Ureter (tissue), 1 donor: ENCODE data around the gene DMXL1. TPM values are rescaled to one million over a fixed set of nuclear protein-coding genes. Genes with fewer than 3 reads are reported as not detected.

ENCODE experiments used
- DNase-seq: peaks from one replicate; pipeline ENCODE4 v3.0.0-alpha.2; 2020; ENCODE audit warnings: low spot score
- total RNA-seq: library from RNA; stranded (reverse); gene quantifications from one replicate; pipeline ENCODE4 v1.2.4, GENCODE V29; 2023
- donor health status: DM: yes; HTN: yes; CAD: no.

DMXL1 gene
- total RNA-seq, 1 donor from 2014 or later = 62.9 TPM

DNA sequence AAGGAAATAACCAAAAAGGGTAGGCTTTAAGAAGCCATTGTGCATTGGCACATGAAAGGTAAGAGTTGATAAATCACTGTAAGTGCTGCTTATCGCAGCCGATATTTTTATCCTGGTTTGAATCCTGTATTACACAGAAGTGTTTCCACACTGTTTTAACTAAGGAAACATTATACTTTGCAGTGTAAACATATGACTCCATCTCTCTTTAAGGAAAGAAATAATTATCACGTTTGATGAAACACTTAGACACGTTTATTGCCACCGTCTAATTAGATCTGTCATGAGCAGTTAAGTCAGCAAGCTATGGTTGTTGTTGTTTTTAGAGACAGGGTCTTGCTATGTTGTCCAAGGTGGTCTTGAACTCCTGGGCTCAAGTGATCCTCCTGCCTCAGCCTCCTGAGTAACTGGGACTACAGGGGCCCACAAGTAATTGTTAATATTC lies 199.3 kb downstream of the DMXL1 start:
- DNase-seq = no peak

DNA sequence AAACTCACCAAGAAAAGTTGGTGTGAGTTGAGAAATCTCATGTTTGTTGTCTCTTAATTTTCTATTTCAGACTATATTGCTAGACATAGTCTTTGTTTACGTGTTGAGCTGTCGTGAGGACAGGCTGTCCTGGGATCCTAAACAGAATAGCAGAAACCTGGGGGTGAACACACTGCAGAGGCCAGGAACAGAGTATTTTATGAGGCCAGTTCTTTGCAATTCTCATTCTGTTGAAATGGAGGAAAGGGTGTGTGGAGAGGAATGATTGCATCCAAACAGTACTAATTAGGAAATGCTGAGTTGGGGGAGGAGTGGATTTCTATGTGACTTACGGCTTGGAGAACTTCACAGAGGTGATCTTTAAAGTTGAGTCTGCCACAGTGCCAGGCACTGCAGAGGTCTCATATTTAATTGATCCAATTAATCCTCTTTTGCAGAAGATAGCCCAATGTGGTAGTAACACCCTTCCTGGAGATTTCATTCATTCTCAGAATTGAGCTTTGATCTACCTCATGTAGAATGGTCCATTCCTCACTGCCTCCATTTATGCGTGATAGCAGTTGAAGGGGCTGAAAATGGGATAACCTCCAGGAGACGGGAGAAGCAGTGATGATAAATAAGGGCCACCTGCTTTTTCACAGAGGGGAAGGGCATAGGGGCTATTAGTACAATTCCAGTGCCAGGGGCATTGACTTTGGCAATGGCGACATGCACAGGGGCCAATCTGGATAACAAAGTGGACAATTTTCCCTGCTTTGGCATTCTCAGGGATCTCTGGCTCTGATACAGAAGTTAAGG lies 200.3 kb downstream of the DMXL1 start:
- DNase-seq = no peak

DNA sequence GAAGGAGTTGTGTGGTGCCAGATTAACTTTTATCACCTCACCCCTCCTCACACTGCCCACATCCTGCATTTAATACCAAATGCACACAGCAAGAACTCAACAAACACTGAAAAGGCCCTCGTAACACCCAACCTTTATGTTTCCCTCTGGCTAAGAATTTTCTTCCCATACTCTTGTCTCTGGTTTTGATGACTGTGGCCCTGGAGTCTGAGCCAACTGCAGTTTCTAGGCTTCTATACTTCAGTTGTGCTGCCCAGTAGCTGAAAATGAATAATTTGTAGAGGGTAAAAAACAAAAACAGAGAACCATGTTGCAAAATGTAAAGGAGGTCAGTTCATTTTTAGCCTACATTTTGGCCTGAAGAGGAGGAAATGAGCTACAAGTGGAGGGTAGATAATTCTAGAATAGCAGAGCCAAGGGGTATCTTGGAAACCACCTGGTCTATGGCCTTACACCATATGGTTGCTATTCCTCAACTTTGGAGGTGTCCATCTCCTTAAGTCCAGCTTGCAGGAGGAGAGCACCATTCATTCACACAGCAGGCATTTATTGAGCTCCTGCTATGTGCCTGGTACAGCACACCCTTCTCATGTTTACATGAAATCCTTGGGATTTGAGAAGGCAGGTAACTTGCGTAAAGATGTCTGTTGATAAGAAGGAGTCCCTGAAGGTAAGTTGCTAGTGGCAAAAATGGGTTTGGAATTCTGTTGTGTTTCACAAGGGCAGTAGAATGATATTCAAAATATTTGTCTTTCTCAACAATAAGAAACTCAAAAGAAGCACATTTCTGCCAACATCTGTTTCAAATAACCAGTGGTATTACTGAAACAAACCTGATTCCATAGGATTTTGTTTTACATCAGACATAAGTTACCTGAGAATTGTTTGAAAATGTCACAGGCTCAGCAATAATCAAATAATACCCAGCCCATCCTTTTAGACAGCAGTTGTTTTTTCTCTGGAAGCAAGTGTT lies 201.2 kb downstream of the DMXL1 start:
- DNase-seq = no peak

DNA sequence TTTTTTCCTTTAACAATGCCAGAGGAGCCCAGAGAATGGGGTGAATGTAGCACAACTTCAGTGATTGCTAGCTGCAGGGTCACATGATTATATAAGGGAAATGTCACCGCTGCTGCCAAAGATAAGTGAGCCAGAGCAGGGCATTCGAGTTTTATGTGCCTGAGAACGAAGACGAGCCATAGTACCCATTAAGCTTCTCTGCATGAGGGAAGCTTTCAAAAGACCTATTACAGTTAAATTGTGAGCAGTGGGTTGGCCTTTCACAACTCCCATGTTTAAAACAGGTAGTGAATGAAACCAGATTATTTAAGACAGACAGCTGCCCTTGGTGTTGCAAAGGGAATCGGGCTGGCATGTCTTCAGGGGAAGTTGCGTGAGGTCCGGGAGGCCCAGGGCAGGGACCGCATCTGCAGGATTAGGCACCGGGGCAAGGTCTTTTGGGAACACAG lies 202.5 kb downstream of the DMXL1 start:
- no peak for DNase-seq

DNA sequence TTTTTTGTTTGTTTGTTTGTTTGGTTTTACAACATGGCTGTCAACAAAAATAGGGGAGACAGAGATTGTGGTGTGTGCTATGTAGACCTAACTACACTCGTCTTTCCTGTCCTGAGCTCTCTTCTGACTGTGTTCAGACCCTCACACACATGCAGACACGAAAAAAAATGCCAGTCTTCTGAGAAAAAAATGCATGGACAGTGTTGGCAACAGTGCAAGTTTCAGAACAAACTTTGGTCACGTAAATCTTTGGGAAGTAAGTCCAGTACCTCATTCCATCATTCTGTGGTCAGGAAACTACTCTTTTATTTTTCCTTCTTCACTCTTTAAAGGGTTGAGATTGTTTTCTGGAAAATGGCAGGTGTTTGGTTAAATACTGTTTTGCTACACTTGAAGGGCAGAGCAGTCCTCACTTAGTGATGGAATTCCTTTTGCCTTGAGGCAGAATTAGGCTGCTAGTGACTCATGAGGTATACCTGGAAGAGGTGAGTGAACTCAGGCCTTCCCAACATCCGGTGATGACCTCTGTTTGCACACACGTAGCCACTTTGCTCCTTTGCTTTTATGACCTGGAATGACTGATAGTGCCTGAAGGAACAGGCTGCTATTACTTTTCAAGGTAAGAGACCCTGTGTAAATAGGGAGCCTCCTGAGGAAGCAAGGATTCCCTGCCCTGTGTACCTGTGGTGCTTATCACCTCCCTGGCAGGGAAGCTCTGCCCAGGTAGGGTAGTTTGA lies 203.3 kb downstream of the DMXL1 start:
- DNase-seq = no peak

DNA sequence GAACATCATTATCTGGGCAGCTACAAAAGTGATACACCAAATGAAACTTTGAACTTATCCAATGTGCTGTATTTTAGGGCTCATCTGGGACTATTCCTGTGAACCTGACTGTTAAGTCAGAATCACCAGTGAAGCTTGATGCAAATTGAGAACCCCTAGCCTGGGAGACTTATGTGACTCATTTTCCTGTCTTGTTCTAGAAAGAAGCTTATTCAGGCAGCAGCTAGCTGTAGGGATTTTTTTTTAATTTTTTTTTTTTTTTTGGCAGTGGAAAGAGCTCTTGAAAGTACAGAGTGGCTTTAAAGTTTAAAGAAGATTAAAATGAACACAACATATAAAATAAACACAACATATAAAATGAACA lies 203.9 kb downstream of the DMXL1 start:
- DNase-seq = no peak

DNA sequence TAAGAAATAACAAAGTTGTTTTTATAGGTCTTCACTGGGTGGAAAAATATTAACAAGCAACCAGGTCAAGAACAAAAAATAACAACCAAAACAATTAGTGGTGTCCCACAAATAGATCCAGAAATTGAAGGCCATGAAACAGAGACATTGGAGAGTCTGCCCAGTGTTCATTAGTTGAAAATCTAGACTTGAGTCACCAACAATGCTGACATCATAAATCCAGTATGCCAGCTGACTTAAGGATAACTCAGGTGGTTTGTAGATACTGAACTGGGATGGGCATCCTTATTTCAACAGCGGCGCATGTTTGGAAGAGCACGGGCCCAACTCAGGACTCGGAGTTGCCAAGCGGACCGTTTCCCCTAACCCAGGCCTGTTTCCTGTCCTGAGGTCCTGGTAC lies 204.3 kb downstream of the DMXL1 start:
- no peak for DNase-seq

DNA sequence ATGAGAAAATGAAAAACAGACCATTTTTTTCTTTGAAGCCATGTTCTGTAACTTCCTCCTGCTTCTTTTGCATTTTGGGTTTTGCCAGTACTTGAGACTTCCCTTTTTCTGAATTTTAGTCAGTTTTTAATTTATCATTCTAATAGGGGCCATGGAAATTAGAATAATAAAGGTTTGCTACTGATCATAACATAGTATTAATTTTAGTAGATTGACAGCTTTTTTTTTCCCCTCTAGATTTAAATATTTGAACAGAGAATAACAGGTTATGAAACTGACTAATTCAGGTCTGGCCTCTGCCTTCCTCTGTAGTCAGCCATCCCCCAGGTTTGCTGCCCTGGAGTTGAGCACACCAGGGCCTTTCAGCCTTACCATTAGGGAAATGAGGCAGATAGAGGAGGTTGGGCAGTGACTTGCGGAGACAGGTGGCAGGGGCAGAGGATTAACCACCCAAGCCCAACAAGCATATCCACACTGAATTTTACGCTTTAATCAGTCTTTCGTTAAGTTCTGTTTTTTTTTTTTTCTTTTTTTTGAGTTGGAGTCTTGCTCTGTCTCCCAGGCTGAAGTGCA lies 204.8 kb downstream of the DMXL1 start:
- DNase-seq = no peak

DNA sequence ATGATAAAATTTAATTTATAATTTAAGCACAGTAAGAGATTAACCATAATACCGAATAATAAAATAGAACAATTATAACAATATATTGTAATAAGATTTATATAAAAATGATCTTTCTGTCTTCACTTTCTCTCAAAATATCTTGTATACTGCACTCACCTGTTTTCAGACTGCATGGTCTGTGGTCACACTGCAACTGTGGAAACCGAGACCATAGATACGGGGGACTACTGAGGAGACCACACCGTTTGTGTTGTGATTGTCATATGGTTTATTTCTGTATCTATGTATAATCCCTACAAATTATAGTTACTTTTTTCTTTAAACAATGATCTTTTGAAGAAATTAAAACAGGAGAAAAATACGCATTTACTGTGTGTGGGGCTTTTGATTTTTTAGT lies 206.1 kb downstream of the DMXL1 start:
- no peak for DNase-seq

DNA sequence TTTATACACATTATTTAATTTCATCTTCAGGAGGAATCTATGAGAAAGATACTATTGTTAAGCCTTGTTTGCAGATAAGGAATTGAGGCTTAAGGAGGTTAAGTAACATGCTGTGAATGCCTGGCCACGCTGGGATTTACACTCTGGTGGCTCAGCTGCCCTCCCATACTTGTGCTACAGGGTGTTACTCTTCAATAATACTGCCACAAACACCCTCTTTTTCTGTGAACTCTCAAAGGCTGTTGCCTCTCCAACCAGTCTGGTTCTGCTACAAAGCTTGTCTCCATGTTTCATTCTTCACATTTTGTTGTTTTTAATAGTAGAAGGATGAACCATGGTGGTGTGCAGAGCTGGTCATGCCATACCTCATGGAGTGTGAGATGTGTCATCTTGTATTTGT lies 208.2 kb downstream of the DMXL1 start:
- no peak for DNase-seq

DNA sequence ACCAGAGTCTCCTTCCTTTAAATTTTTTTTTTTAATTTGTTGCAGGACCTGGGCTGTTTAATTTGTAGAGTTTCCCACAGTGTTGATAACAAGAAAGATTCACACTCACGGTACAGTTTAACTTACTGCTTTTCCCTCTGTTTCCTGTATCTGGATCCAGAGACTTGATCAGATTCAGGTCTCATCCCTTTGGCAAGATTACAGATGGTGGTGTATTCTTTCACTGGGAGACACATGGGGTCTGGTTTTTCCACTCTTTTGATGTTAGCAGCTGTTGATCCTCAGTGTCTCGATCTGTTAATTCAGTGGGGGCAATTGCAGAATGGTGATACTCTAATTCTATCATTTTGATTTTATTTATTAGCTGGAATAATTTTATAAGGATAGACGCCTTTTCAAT lies 209.5 kb downstream of the DMXL1 start:
- no peak for DNase-seq

DNA sequence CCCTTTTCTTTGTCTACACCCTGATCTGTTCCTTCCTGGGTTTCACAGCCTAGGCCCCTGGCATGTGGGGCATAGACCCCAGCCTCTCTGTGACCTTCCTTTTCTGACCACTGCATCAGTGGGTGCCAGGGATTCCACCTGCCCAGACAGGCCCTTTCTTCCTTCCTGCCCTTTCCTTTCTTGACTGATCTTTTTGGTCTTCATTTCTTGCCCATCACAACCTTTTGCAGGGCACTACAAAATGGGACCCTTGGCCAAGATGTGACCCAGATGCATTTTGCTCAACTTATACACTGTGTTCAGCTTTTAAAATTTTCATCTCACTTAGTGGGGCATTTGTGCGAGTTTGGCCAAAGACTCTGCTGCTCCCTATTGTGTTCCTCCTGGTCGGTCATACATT lies 211.7 kb downstream of the DMXL1 start:
- no peak for DNase-seq

DNA sequence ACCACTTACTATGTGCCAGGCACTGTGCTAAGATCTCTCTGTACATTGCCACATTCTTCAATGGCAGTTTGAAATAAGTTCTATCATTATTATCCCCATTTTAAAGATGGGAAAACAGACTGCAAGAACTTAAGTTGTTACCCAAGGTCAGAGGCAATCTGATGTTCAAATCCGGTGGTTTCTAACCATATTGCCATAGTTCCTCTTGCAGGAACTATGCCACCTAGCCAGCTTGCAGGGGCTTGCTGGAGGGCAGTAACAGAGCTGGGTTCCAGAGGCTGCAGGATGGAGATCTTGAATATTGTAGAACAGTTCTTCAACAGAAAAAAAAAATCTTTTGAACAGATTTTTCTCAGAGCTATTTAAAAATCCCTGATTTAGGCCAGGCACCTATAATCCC lies 213.1 kb downstream of the DMXL1 start:
- DNase-seq = no peak

DNA sequence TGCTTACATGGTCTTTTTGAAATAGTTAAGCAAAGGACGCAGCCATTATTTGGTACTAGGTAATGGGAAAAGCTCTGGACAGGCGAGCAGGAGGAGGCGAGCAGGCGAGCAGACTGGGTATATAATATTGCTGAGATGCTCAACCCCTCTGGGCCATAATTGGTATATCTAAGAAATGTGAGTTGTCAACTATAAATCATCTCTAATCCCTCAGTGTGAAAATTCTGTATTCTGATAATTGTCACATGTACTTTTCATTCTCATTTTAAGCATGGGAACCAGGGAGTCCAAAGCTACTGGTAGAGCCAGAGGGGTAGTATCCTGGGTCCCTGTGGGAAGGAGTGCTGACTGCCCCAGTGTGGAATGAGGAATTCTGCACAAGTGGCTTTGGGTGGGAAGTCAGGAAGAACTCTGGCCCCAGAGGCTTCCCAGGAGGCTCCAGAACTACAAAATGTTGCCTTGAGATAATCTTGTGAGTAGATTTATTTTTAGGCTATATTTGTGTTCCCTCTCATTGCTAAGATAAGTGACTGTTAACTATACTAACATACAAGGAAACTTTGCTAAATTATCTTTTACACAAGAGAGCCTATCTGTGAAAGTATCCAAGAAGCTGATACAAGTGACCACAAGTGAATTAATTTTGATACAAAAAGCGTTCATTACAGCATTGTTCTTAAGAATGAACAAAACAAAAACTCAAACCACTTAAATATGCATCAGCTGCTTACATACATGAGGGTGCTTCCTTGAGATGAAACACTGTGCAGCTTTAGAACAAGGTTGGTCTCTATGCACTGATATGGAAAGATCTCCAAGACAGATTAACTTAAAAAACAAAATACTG lies 214.4 kb downstream of the DMXL1 start:
- DNase-seq = no peak

DNA sequence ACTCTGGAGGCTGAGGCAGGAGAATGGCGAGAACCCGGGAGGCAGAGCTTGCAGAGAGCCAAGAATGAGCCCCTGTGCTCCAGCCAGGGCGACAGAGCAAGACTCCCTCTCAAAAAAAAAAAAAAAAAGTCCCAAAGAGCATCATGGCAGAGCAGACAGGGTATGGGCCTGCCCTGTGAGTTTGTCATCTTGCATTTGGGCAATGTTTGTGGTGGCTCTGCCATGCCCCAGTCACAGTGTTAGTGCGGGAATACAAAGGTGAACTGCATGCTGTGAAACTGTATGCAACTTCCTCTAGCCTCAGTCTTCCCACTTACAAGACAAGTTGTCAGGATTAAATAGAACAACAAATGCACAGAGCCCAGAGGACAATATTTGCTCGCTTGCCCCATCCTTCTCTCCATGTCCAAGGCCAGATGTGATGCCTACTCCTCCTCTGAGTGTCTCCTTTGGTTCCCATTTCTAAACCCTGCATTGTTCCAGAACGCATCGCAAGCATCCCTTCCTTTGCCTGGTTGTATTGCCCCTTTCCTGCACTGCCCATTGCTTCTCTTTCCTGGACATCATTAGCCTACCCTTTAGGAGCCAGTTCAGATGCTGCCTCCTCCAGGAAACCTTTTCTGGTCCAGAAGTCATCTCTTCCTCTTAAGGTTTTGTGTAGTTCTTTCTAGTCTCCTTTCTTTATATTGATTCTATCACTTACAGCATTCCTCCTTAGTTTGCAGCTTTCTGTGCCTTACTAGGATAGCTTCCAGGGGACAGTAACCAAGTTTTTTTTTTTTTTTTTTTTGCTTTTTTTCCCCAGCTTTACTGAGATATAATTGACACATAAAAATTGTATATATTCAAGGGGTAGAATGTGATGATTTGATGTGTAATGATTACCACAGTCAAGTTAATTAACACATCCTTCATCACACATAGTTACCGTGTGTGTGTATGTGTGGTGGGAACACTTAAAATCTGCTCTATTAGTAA lies 215.9 kb downstream of the DMXL1 start:
- DNase-seq = no peak

DNA sequence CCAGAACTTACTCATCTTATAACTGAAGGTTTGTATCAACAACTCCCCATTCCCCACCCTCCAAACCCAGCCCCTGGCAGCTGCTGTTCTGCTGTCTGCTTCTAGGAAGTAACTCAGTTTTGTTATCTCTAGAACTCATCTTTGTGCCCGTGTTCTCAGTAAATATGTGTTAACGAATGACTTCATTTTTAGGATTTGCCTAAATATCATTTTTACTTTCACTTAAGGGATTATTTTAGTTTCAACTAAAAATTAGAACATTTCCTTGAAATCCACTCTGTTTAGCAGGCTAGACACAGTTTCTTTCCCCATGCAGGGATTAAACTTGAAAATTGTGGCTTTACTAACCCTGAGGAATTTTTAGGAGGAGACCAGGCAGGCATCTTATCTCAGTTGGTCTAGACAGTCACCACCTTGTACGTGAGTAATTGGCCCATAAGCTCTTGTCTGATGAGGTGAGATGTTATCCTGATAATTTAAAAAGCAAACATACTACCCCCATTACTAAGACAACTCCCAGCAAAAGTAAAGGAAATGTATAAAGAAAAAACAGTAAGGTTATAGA lies 216.7 kb downstream of the DMXL1 start:
- no peak for DNase-seq

DNA sequence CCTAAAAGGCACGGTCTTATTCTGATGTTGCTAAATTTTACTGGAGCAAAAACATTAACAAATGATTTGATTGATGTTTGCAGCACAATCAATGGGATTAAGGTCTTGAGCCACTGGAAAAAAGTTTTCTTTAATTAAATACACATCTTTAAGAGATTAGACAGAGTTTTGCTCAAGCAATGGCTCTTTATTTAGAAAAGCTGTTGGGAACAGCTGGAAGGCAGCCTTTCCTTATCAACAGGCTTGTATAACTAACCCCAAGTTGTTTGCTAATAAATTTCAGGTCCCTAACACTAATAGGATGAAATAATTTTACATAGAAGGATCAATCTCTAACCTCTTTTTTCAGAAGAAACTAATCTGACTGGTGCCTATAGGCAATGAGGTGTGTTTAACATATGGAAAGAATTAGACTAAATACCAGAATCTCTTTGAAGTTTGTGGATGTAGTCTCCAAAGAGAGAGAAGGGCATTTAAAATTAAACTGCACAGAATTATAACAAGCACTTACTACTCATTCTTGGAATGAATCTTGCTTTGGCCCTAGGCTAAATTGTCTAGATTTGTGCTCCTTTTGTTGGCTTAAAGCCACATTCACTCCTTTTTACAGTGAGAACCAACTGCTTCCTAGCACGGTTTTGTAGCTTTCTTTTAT lies 217.6 kb downstream of the DMXL1 start:
- no peak for DNase-seq

DNA sequence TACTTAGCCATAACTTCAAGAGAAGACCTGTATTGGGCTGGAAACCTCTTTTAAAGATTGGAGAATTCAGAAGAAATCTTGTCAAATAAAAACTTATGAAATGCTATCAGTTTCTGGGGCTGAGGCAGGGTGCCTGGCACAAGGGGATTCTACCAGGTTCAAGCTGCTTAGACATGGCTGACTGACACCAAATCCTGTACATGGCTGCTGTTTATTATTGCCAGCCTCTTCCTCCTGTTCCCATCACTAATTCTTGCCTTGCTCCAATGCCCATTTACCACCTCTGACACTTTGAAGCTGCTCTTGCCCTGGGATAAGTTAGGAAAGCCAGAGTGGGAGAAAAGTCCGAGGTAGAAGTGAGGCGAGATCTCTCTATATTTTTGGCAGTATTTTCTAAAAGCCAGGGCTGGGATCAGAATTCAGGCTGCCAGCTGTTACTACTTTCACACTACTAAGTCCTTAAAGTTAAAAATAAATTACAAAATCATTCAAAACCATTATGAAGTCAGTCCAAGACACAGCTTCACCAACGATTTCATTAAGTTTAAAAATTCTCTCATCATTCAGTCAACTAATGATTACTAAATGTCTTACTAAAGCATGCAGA lies 218.7 kb downstream of the DMXL1 start:
- no peak for DNase-seq
